HEK293 (cell line): ENCODE measurements around the gene TNKS1BP1.

ENCODE experiments used
- CTCF ChIA-PET: fragments of 350-600 bp; formaldehyde crosslinking; extraction: SDS; loops from one replicate; lab custom pipeline; 2021; ENCODE audit warnings: antibody characterized with exemption; lab: Yijun Ruan, JAX
- POLR2A ChIA-PET: fragments of 300-600 bp; formaldehyde crosslinking; extraction: SDS; loops from one replicate; lab custom pipeline; 2020; ENCODE audit warnings: antibody characterized with exemption, inconsistent platforms; lab: Yijun Ruan, JAX
- H3K27ac ChIP-seq: fragments of 200-500 bp; sonication (Bioruptor generic); 2 replicates; pipeline ENCODE4 v1.5.1; 2014; ENCODE audit warnings: low read depth, low read length, control low read depth, inconsistent platforms; ENCODE audit errors: extremely low read depth
- H3K36me3 ChIP-seq, 2 experiments: fragments of 200-500 bp in 1 of 2; sonication (Bioruptor generic) in 1 of 2; 1 replicate in 1 of 2; 2 replicates in 1 of 2; pipeline ENCODE4 v1.5.1; 2014 to 2017; ENCODE audit warnings: inconsistent platforms in 2 of 2, low read length in 2 of 2; ENCODE audit not compliant: control insufficient read depth in 2 of 2, insufficient read depth in 1 of 2
- H3K4me1 ChIP-seq: fragments of 200-500 bp; sonication (Bioruptor generic); 2 replicates; pipeline ENCODE4 v1.5.1; 2014; ENCODE audit warnings: mild to moderate bottlenecking, low read length, inconsistent platforms; ENCODE audit not compliant: control insufficient read depth, insufficient read depth
- H3K4me3 ChIP-seq: 2 replicates; pipeline ENCODE4 v1.5.1; 2011; ENCODE audit warnings: low read depth, mild to moderate bottlenecking, control low read depth, low read length, moderate library complexity
- H3K9me3 ChIP-seq: fragments of 200-500 bp; sonication (Bioruptor generic); 2 replicates; pipeline ENCODE4 v1.5.1; 2014; ENCODE audit warnings: low read depth, low read length, inconsistent platforms; ENCODE audit not compliant: control insufficient read depth, insufficient read depth
- GFI1B ChIP-seq: fragments of 450-650 bp; formaldehyde crosslinking; IDR thresholded peaks from 2 replicates; pipeline ENCODE4 v1.5.1; 2016; ENCODE audit warnings: missing biosample characterization, missing genetic modification characterization
- HOXA7 ChIP-seq: sonication (generic); formaldehyde crosslinking; IDR thresholded peaks from 2 replicates; pipeline ENCODE4 v1.8.1; 2022; ENCODE audit warnings: missing genetic modification reagents, borderline replicate concordance
- KLF16 ChIP-seq: fragments of 450-650 bp; formaldehyde crosslinking; IDR thresholded peaks from 2 replicates; pipeline ENCODE4 v1.5.1; 2017; ENCODE audit warnings: missing biosample characterization, missing genetic modification characterization
- KLF9 ChIP-seq: fragments of 450-650 bp; formaldehyde crosslinking; IDR thresholded peaks from 2 replicates; pipeline ENCODE4 v1.5.1; 2016; ENCODE audit warnings: missing biosample characterization, missing genetic modification characterization, low read depth
- OVOL3 ChIP-seq: fragments of 450-650 bp; formaldehyde crosslinking; IDR thresholded peaks from 2 replicates; pipeline ENCODE4 v1.5.1; 2016; ENCODE audit warnings: missing biosample characterization, missing genetic modification characterization
- RBAK ChIP-seq: fragments of 450-650 bp; formaldehyde crosslinking; IDR thresholded peaks from 2 replicates; pipeline ENCODE4 v1.5.1; 2016; ENCODE audit warnings: missing biosample characterization, missing genetic modification characterization
- SETDB1 ChIP-seq: IDR thresholded peaks from one replicate; pipeline ENCODE4 v1.6.1; 2017; ENCODE audit warnings: mild to moderate bottlenecking, low read length, moderate library complexity, mixed read lengths; ENCODE audit not compliant: insufficient read length
- ZFP69B ChIP-seq: fragments of 450-650 bp; formaldehyde crosslinking; IDR thresholded peaks from 2 replicates; pipeline ENCODE4 v1.5.1; 2016; ENCODE audit warnings: missing biosample characterization, missing genetic modification characterization
- ZNF114 ChIP-seq: fragments of 450-650 bp; formaldehyde crosslinking; IDR thresholded peaks from 2 replicates; pipeline ENCODE4 v1.5.0; 2017; ENCODE audit warnings: missing biosample characterization, missing genetic modification characterization
- ZNF132 ChIP-seq: fragments of 450-650 bp; formaldehyde crosslinking; IDR thresholded peaks from 2 replicates; pipeline ENCODE4 v1.5.1; 2017; ENCODE audit warnings: missing biosample characterization, missing genetic modification characterization, borderline replicate concordance
- ZNF169 ChIP-seq: fragments of 450-650 bp; formaldehyde crosslinking; IDR thresholded peaks from 2 replicates; pipeline ENCODE4 v1.5.1; 2016; ENCODE audit warnings: missing biosample characterization, missing genetic modification characterization
- ZNF184 ChIP-seq: fragments of 450-650 bp; IDR thresholded peaks from 2 replicates; pipeline ENCODE4 v1.5.1; 2018; ENCODE audit warnings: missing biosample characterization, mild to moderate bottlenecking, missing genetic modification characterization
- ZNF19 ChIP-seq: fragments of 450-650 bp; formaldehyde crosslinking; IDR thresholded peaks from 2 replicates; pipeline ENCODE4; 2016; ENCODE audit warnings: missing biosample characterization, missing genetic modification characterization, low read depth
- ZNF266 ChIP-seq: fragments of 450-650 bp; formaldehyde crosslinking; IDR thresholded peaks from 2 replicates; pipeline ENCODE4 v1.5.1; 2016; ENCODE audit warnings: missing biosample characterization, missing genetic modification characterization, low read depth
- ZNF292 ChIP-seq: fragments of 450-650 bp; formaldehyde crosslinking; IDR thresholded peaks from 2 replicates; pipeline ENCODE4 v1.5.1; 2016; ENCODE audit warnings: low read depth, missing biosample characterization, missing genetic modification characterization, borderline replicate concordance
- ZNF366 ChIP-seq: fragments of 450-650 bp; formaldehyde crosslinking; conservative IDR thresholded peaks from 2 replicates; pipeline ENCODE4 v1.5.1; 2016; ENCODE audit warnings: missing biosample characterization, missing genetic modification characterization
- ZNF404 ChIP-seq: fragments of 450-650 bp; formaldehyde crosslinking; IDR thresholded peaks from 2 replicates; pipeline ENCODE4 v1.5.1; 2017; ENCODE audit warnings: missing biosample characterization, missing genetic modification characterization
- ZNF433 ChIP-seq: fragments of 450-650 bp; formaldehyde crosslinking; IDR thresholded peaks from 2 replicates; pipeline ENCODE4 v1.5.1; 2016; ENCODE audit warnings: missing biosample characterization, missing genetic modification characterization, low read depth
- ZNF501 ChIP-seq: fragments of 450-650 bp; formaldehyde crosslinking; IDR thresholded peaks from 2 replicates; pipeline ENCODE4 v1.5.1; 2016; ENCODE audit warnings: missing biosample characterization, missing genetic modification characterization
- ZNF626 ChIP-seq: fragments of 450-650 bp; sonication (Bioruptor Pico); formaldehyde crosslinking; IDR thresholded peaks from 2 replicates; pipeline ENCODE4 v1.5.1; 2018; ENCODE audit warnings: missing biosample characterization, missing genetic modification characterization, inconsistent platforms
- ZNF658 ChIP-seq: fragments of 450-650 bp; formaldehyde crosslinking; IDR thresholded peaks from 2 replicates; pipeline ENCODE4; 2016; ENCODE audit warnings: missing biosample characterization, missing genetic modification characterization
- ZNF776 ChIP-seq: fragments of 450-650 bp; formaldehyde crosslinking; IDR thresholded peaks from 2 replicates; pipeline ENCODE4 v1.5.0; 2017; ENCODE audit warnings: missing biosample characterization, missing genetic modification characterization, borderline replicate concordance
- ZNF777 ChIP-seq: fragments of 450-650 bp; formaldehyde crosslinking; IDR thresholded peaks from 2 replicates; pipeline ENCODE4 v1.5.1; 2017; ENCODE audit warnings: missing biosample characterization, missing genetic modification characterization, borderline replicate concordance
- ZNF791 ChIP-seq: fragments of 450-650 bp; formaldehyde crosslinking; IDR thresholded peaks from 2 replicates; pipeline ENCODE4 v1.5.1; 2016; ENCODE audit warnings: missing biosample characterization, missing genetic modification characterization
- ZNF792 ChIP-seq: fragments of 450-650 bp; formaldehyde crosslinking; IDR thresholded peaks from 2 replicates; pipeline ENCODE4 v1.5.1; 2016; ENCODE audit warnings: missing biosample characterization, missing genetic modification characterization
- ZSCAN18 ChIP-seq: fragments of 450-650 bp; formaldehyde crosslinking; IDR thresholded peaks from 2 replicates; pipeline ENCODE4 v1.5.1; 2016; ENCODE audit warnings: missing biosample characterization, missing genetic modification characterization
- ZSCAN23 ChIP-seq: fragments of 450-650 bp; formaldehyde crosslinking; IDR thresholded peaks from 2 replicates; pipeline ENCODE4 v1.5.1; 2016; ENCODE audit warnings: missing biosample characterization, missing genetic modification characterization
- TF ChIP-seq, protein P1 (sequence below): fragments of 450-650 bp; formaldehyde crosslinking; IDR thresholded peaks from 2 replicates; pipeline ENCODE4 v1.5.1; 2016; ENCODE audit warnings: missing biosample characterization, missing genetic modification characterization, low read depth
- TF ChIP-seq, protein P2 (sequence below): fragments of 450-650 bp; formaldehyde crosslinking; IDR thresholded peaks from 2 replicates; pipeline ENCODE4 v1.5.1; 2016; ENCODE audit warnings: missing biosample characterization, missing genetic modification characterization

The TNKS1BP1 gene

GRCh38 chr11:57274904-57275498 is 49.8 kb downstream of the TNKS1BP1 start:
- Histone ChIP-seq H3K36me3 (no peaks in the 10 kb centered on the region), H3K4me1 (no peaks in the 10 kb centered on the region), H3K9me3 (no peaks in the 10 kb centered on the region), H3K27ac (no peak overlapping the region), H3K4me3 (no peak overlapping the region)
- TF ChIP-seq ZNF292 (tag by site-specific recombination) (no peak), ZNF433 (tag by site-specific recombination) (no peak), ZNF626 (tag by site-specific recombination) (no peak), ZNF776 (tag by site-specific recombination) (no peak), ZNF184 (tag by site-specific recombination) (no peak), ZNF501 (tag by site-specific recombination) (no peak), ZNF19 (no peak), ZNF777 (no peak), GFI1B (tag by site-specific recombination) (no peak), OVOL3 (tag by site-specific recombination) (no peak), ZNF114 (tag by site-specific recombination) (no peak), ZNF658 (no peak), ZNF169 (no peak), ZNF266 (tag by site-specific recombination) (no peak), ZNF791 (no peak), RBAK (tag by site-specific recombination) (no peak), ZNF404 (tag by site-specific recombination) (no peak), KLF9 (tag by site-specific recombination) (no peak), ZNF132 (no peak), HOXA7 (CRISPR knock-in tag) (no peak)
- CTCF ChIA-PET, result interaction anchor here (0.6 to 6.2 kb wide), 5 partner anchors 24 to 245 kb away, joined by 3 to 68 read pairs (median 3); no protein-coding TSS in a partner anchor
- POLR2A ChIA-PET, result no interaction called here

DNA sequence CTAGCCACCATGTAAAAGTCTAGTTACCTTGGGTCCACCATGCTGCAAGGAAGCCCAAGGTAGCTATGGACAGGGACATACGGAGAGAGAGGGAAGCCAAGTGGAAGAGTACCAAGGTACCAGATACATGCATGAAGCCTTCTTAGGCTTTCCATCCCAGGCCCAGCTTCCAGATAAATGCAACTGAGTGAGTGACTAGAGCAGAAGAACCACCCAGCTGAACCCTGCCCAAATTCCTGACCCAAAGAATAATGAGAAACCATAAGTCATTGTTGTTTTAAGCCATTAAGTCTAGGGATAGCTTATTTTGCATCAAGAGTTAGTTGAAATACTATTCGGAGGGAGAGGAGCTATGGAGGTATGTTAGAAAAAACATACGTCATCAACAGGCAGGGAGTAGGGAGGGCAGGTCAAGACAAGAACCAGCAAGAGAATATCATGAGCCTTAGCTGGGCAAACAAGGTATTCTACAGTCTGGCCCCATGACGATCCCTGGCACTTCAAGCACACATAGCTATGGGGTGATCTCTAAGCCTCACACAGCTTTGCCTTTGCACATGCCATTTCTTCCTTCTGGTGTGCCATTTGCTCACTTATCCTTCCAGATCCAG is 51.2 kb downstream of the TNKS1BP1 start:
- no peak overlapping the region for H3K4me3 ChIP-seq
- CTCF ChIA-PET, result interaction anchor here (0.6 to 6.2 kb wide), 2 partner anchors 22 to 73 kb away, joined by 3 to 68 read pairs; no protein-coding TSS in a partner anchor
- TF ChIP-seq ZFP69B (no peak), SETDB1 (peak; percentile 65)
- H3K27ac ChIP-seq, result no peak overlapping the region
- H3K9me3 ChIP-seq, result no peaks in the 10 kb centered on the region
- POLR2A ChIA-PET, result no interaction called here
- H3K36me3 ChIP-seq, result no peaks in the 10 kb centered on the region
- H3K4me1 ChIP-seq, result no peaks in the 10 kb centered on the region

- Histone ChIP-seq H3K4me1 (no peaks in the 10 kb centered on the region), H3K27ac (no peak overlapping the region), H3K4me3 (no peak overlapping the region), H3K9me3 (no peaks in the 10 kb centered on the region), H3K36me3 (no peaks in the 10 kb centered on the region)
- POLR2A ChIA-PET, result interaction anchor here (1.3 kb wide), 1 partner anchor 20 kb away, joined by 3 read pairs; no protein-coding TSS in a partner anchor
- CTCF ChIA-PET, result interaction anchor here (0.6 to 1.6 kb wide), 4 partner anchors 8 to 429 kb away, joined by 4 to 11 read pairs (median 5); no protein-coding TSS in a partner anchor
- TF ChIP-seq ZNF366 (no peak), ZNF792 (no peak), ZNF791 (no peak), ZNF776 (tag by site-specific recombination) (no peak), KLF16 (tag by site-specific recombination) (no peak), ZSCAN18 (tag by site-specific recombination) (no peak), ZSCAN23 (tag by site-specific recombination) (no peak)
- TF ChIP-seq, protein P1, sequence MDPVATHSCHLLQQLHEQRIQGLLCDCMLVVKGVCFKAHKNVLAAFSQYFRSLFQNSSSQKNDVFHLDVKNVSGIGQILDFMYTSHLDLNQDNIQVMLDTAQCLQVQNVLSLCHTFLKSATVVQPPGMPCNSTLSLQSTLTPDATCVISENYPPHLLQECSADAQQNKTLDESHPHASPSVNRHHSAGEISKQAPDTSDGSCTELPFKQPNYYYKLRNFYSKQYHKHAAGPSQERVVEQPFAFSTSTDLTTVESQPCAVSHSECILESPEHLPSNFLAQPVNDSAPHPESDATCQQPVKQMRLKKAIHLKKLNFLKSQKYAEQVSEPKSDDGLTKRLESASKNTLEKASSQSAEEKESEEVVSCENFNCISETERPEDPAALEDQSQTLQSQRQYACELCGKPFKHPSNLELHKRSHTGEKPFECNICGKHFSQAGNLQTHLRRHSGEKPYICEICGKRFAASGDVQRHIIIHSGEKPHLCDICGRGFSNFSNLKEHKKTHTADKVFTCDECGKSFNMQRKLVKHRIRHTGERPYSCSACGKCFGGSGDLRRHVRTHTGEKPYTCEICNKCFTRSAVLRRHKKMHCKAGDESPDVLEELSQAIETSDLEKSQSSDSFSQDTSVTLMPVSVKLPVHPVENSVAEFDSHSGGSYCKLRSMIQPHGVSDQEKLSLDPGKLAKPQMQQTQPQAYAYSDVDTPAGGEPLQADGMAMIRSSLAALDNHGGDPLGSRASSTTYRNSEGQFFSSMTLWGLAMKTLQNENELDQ (tag by site-specific recombination), result no peak
- TF ChIP-seq, protein P2, sequence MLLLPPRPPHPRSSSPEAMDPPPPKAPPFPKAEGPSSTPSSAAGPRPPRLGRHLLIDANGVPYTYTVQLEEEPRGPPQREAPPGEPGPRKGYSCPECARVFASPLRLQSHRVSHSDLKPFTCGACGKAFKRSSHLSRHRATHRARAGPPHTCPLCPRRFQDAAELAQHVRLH, result no peak
Observed at GRCh38 chr11:57269571-57270021, 55.2 kb downstream of the TNKS1BP1 start.
